Esophagus muscularis mucosa (tissue), 4 donors: ENCODE data around the gene OR2J2. TPM values are rescaled to one million over a fixed set of nuclear protein-coding genes. Genes with fewer than 3 reads are reported as not detected.
"Not testable (repeated sequence)": the region's sequence is repeated elsewhere in the genome, so short reads cannot be mapped to it uniquely, and the experiment has no call there.

Experiments
- DNase-seq: peaks from one replicate; pipeline ENCODE4 v3.0.0-alpha.2; 2017; ENCODE audit errors: extremely low spot score
- H3K27ac ChIP-seq, 4 donors: fragments of 200-600 bp; sonication (generic); replicated peaks in 1 of 4; 1 replicate in 3 of 4; 2 replicates in 1 of 4; pipeline ENCODE4 v1.5.1; 2016 to 2019; ENCODE audit warnings: mild to moderate bottlenecking in 1 of 4
- H3K27me3 ChIP-seq, 4 donors: fragments of 200-600 bp; sonication (generic); one replicate each; pipeline versions ENCODE4 v1.5.1 to v1.6.0; 2016 to 2019
- H3K36me3 ChIP-seq, 4 donors: fragments of 200-600 bp; sonication (generic); one replicate each; pipeline ENCODE4 v1.5.1; 2016 to 2019
- H3K4me1 ChIP-seq, 4 donors: fragments of 200-600 bp; sonication (generic); one replicate each; pipeline ENCODE4 v1.5.1; 2016 to 2019
- H3K4me3 ChIP-seq, 4 donors: fragments of 200-600 bp; sonication (generic); 1 replicate in 2 of 4; 2 replicates in 2 of 4; pipeline ENCODE4 v1.5.1; 2016 to 2019; ENCODE audit warnings: mild to moderate bottlenecking in 4 of 4, moderate library complexity in 1 of 4
- H3K9me3 ChIP-seq, 4 donors: fragments of 200-600 bp; sonication (generic); 1 replicate in 3 of 4; 2 replicates in 1 of 4; pipeline ENCODE4 v1.5.1; 2016 to 2019
- CTCF ChIP-seq, 3 experiments: fragments of 200-600 bp in 2 of 3; fragments of 450-650 bp in 1 of 3; sonication (generic) in 2 of 3; IDR thresholded peaks; one replicate each; pipeline ENCODE4 v1.5.1; 2017 to 2019; ENCODE audit warnings: antibody characterized with exemption in 3 of 3, mild to moderate bottlenecking in 2 of 3, moderate library complexity in 1 of 3
- EP300 ChIP-seq: sonication (generic); formaldehyde crosslinking; IDR thresholded peaks from one replicate; pipeline ENCODE4 v1.6.1; 2017; ENCODE audit warnings: antibody characterized with exemption
- POLR2A ChIP-seq: fragments of 450-650 bp; IDR thresholded peaks from one replicate; pipeline ENCODE4 v1.6.1; 2017; ENCODE audit warnings: antibody characterized with exemption, moderate library complexity, mild to moderate bottlenecking, low read depth
- POLR2AphosphoS5 ChIP-seq, 2 donors: sonication (generic); formaldehyde crosslinking; IDR thresholded peaks; one replicate each; pipeline ENCODE4 v1.6.1; 2017; ENCODE audit warnings: antibody characterized with exemption in 2 of 2
- WGBS: methylation state at CpG from one replicate; pipeline ENCODE4 v1.1.5; 2018; 5-methylcytosine and 5-hydroxymethylcytosine counted together
- intact Hi-C: fragments of 100-400 bp; cut with DNase I; formaldehyde crosslinking; loops from one replicate; pipeline ENCODE4 v1.15.1; 2023
- total RNA-seq, 4 donors: library from RNA; depleted of rRNA; stranded (reverse); fragments of >200 nt; gene quantifications; one replicate each; pipeline versions ENCODE4 v1.1.0 to v1.2.1, GENCODE V29; 2016

OR2J2 gene
- total RNA-seq, 4 donors from 2014 or later: not detected

- Histone ChIP-seq H3K36me3 (no peaks in the 10 kb centered on the region), H3K9me3 (peaks cover 0 to 3% (median 0%) of the 10 kb centered on the region in 4 donors), H3K4me3 (no peak overlapping the region), H3K27ac (no peak overlapping the region), H3K27me3 (no peaks in the 10 kb centered on the region), H3K4me1 (no peaks in the 10 kb centered on the region)
- intact Hi-C loops: no loop called here
- TF ChIP-seq POLR2AphosphoS5 (IDR thresholded peaks at IDR 0.05) (no peak), CTCF (IDR thresholded peaks at IDR 0.05) (no peak), EP300 (no peak), POLR2A (no peak)
- no peak for DNase-seq
Observed at GRCh38 chr6:29142309-29142708, 28.4 kb upstream of the OR2J2 start.

GRCh38 chr6:29146179-29146578, 24.5 kb upstream of the OR2J2 start:
- intact Hi-C loops: no loop called here
- Histone ChIP-seq H3K9me3 (peaks cover 0 to 3% (median 0%) of the 10 kb centered on the region in 4 donors), H3K27ac (no peak overlapping the region), H3K4me3 (no peak overlapping the region), H3K4me1 (no peaks in the 10 kb centered on the region), H3K36me3 (no peaks in the 10 kb centered on the region), H3K27me3 (no peaks in the 10 kb centered on the region)
- DNase-seq: no peak
- WGBS: 42% methylated on average over 2 of the region's 2 CpGs
- TF ChIP-seq POLR2AphosphoS5 (IDR thresholded peaks at IDR 0.05): no peak
- no peak for TF ChIP-seq POLR2A
- TF ChIP-seq EP300: no peak
- no peak for TF ChIP-seq CTCF (IDR thresholded peaks at IDR 0.05)

GRCh38 chr6:29147074-29147473, 23.6 kb upstream of the OR2J2 start:
- DNase-seq: no peak
- Histone ChIP-seq H3K27me3 (no peaks in the 10 kb centered on the region), H3K9me3 (peaks cover 0 to 7% (median 0%) of the 10 kb centered on the region in 4 donors), H3K27ac (no peak overlapping the region), H3K4me1 (no peaks in the 10 kb centered on the region), H3K36me3 (no peaks in the 10 kb centered on the region), H3K4me3 (no peak overlapping the region)
- intact Hi-C loops: no loop called here
- TF ChIP-seq CTCF (IDR thresholded peaks at IDR 0.05): no peak
- TF ChIP-seq POLR2A: no peak
- no peak for TF ChIP-seq POLR2AphosphoS5 (IDR thresholded peaks at IDR 0.05)
- no peak for TF ChIP-seq EP300
- 92% methylated on average over 3 of the region's 3 CpGs for WGBS

GRCh38 chr6:29149444-29149843, 21.3 kb upstream of the OR2J2 start:
- intact Hi-C loops: not testable (repeated sequence)

GRCh38 chr6:29153083-29153482, 17.6 kb upstream of the OR2J2 start:
- Histone ChIP-seq H3K27me3 (no peaks in the 10 kb centered on the region), H3K9me3 (peaks cover 0 to 6% (median 3%) of the 10 kb centered on the region in 4 donors), H3K27ac (no peak overlapping the region), H3K4me3 (no peak overlapping the region), H3K36me3 (no peaks in the 10 kb centered on the region), H3K4me1 (no peaks in the 10 kb centered on the region)
- 60% methylated on average over 1 of the region's 1 CpG for WGBS
- intact Hi-C loops: no loop called here
- no peak for TF ChIP-seq POLR2AphosphoS5 (IDR thresholded peaks at IDR 0.05)
- no peak for TF ChIP-seq CTCF (IDR thresholded peaks at IDR 0.05)
- TF ChIP-seq POLR2A: no peak
- TF ChIP-seq EP300: no peak
- no peak for DNase-seq

More at GRCh38 chr6:29149444-29149843, 21.3 kb upstream of the OR2J2 start:
- H3K4me1 ChIP-seq, H3K4me3 ChIP-seq, H3K9me3 ChIP-seq, H3K36me3 ChIP-seq, H3K27ac ChIP-seq, H3K27me3 ChIP-seq, DNase-seq: not testable (repeated sequence)
- 72% methylated on average over 3 of the region's 3 CpGs for WGBS

- WGBS: 40% methylated on average over 1 of the region's 1 CpG
- not testable (repeated sequence) for DNase-seq, H3K36me3 ChIP-seq
Observed at GRCh38 chr6:29155182-29155581, 15.5 kb upstream of the OR2J2 start.

GRCh38 chr6:29159922-29160321, 10.8 kb upstream of the OR2J2 start:
- H3K27ac ChIP-seq, H3K4me1 ChIP-seq, H3K4me3 ChIP-seq, H3K27me3 ChIP-seq, intact Hi-C loops, DNase-seq, H3K36me3 ChIP-seq, H3K9me3 ChIP-seq: not testable (repeated sequence)
- WGBS: 84% methylated on average over 8 of the region's 29 CpGs

More at GRCh38 chr6:29155182-29155581, 15.5 kb upstream of the OR2J2 start:
- intact Hi-C loops, H3K9me3 ChIP-seq, H3K4me3 ChIP-seq, H3K4me1 ChIP-seq, H3K27ac ChIP-seq, H3K27me3 ChIP-seq: not testable (repeated sequence)

- H3K9me3 ChIP-seq, H3K27me3 ChIP-seq, H3K27ac ChIP-seq, H3K4me3 ChIP-seq, intact Hi-C loops, H3K36me3 ChIP-seq, H3K4me1 ChIP-seq, DNase-seq: not testable (repeated sequence)
- WGBS: 89% methylated on average over 12 of the region's 28 CpGs
Observed at GRCh38 chr6:29165571-29165970, 5.1 kb upstream of the OR2J2 start.
